Vagina (tissue), 2 donors: ENCODE measurements around the gene EBNA1BP2. TPM values are rescaled to one million over a fixed set of nuclear protein-coding genes. Genes with fewer than 3 reads are reported as not detected.
"Not testable (repeated sequence)": the region's sequence is repeated elsewhere in the genome, so short reads cannot be mapped to it uniquely, and the experiment has no call there.

Experiments used
- DNase-seq, 2 donors: peaks; one replicate each; pipeline ENCODE4 v3.0.0-alpha.2; 2017; ENCODE audit errors: extremely low spot score in 2 of 2
- H3K27ac ChIP-seq: fragments of 200-600 bp; sonication (generic); one replicate; pipeline ENCODE4 v1.5.1; 2019
- H3K27me3 ChIP-seq: fragments of 200-600 bp; sonication (generic); one replicate; pipeline ENCODE4 v1.5.1; 2019
- H3K36me3 ChIP-seq, 2 donors: fragments of 200-600 bp; sonication (generic); one replicate each; pipeline ENCODE4 v1.5.1; 2017 to 2019
- H3K4me1 ChIP-seq: fragments of 200-600 bp; sonication (generic); one replicate; pipeline ENCODE4 v1.5.1; 2019
- H3K4me3 ChIP-seq, 2 donors: fragments of 200-600 bp; sonication (generic); 1 replicate in 1 of 2; 2 replicates in 1 of 2; pipeline ENCODE4 v1.5.1; 2016 to 2019
- H3K9me3 ChIP-seq: fragments of 200-600 bp; sonication (generic); one replicate; pipeline ENCODE4 v1.5.1; 2019
- POLR2A ChIP-seq, 2 donors: fragments of 450-650 bp; IDR thresholded peaks; one replicate each; pipeline ENCODE4 v1.6.1; 2017; ENCODE audit warnings: antibody characterized with exemption in 2 of 2, mild to moderate bottlenecking in 2 of 2, moderate library complexity in 2 of 2
- POLR2AphosphoS5 ChIP-seq, 2 donors: sonication (generic); formaldehyde crosslinking; IDR thresholded peaks; one replicate each; pipeline ENCODE4 v1.9.0; 2017; ENCODE audit warnings: antibody characterized with exemption in 2 of 2, mild to moderate bottlenecking in 2 of 2, low read depth in 1 of 2; ENCODE audit not compliant: insufficient read depth in 1 of 2
- intact Hi-C: fragments of 100-400 bp; cut with DNase I; formaldehyde crosslinking; loops from one replicate; pipeline ENCODE4 v1.15.1; 2023
- total RNA-seq: library from RNA; depleted of rRNA; stranded (reverse); fragments of >200 nt; gene quantifications from one replicate; pipeline ENCODE4 v1.2.3, GENCODE V29; 2016
- TF ChIP-seq, protein P1 (sequence below), 3 experiments: fragments of 450-650 bp in 2 of 3; fragments of 200-600 bp in 1 of 3; sonication (generic) in 1 of 3; IDR thresholded peaks; one replicate each; pipeline ENCODE4 v1.5.1; 2017 to 2019; ENCODE audit warnings: antibody characterized with exemption in 3 of 3, mild to moderate bottlenecking in 2 of 3, moderate library complexity in 2 of 3

Gene EBNA1BP2
- total RNA-seq, 1 donor from 2014 or later = 43.5 TPM

DNA sequence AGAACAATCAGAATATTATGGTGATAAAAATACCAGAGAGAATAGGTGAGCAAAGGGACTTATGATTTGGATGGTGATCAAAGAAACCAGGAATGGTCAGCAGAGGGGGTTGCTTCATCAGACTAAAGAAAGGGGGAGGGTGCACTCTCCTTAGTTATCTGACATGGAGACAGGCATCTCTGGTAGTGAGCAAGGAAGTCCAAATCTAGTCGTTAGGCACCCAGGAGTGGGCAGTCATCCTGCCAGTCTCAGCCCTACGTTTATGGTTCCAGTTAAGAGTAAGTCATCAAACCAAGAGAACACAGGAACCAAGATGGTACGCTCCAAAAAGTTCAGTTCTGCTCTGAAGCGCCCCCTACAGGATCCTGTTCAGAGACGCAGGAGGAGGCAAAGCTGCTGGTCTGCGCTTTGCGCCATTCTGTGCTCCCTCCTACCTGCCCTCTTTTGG is 28.6 kb downstream of the EBNA1BP2 start:
- no peak for DNase-seq
- TF ChIP-seq POLR2AphosphoS5 (IDR thresholded peaks at IDR 0.05; ENCODE audit: insufficient read depth in 1 of 2, low read depth in 1 of 2) = no peak
- no peaks in the 10 kb centered on the region for H3K36me3 ChIP-seq

DNA sequence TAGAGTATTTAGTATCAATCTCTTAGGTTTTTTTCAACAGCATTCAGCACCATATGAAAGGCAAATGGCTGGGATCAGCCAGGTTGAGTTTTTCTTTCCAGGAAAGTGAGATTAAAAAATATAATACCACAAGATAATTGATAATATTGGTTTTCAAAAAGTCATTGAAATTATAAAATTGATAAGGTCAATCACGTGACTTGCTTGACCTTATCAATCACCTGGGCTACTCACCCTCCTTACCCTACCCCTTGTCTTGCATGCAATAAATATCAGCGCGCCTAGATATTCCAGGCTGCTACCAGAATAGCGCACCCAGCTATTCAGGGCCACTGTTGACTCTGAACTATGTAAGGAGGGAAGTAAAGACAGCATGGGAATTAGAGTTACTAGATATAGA is 31.5 kb downstream of the EBNA1BP2 start:
- no peak overlapping the region for H3K27ac ChIP-seq
- H3K27me3 ChIP-seq = no peaks in the 10 kb centered on the region
- DNase-seq = no peak
- H3K4me1 ChIP-seq = peaks cover 9% of the 10 kb centered on the region
- no peak overlapping the region for H3K4me3 ChIP-seq
- no peak for TF ChIP-seq POLR2A (IDR thresholded peaks at IDR 0.05)
- no peak for TF ChIP-seq POLR2AphosphoS5 (IDR thresholded peaks at IDR 0.05; ENCODE audit: insufficient read depth in 1 of 2, low read depth in 1 of 2)
- TF ChIP-seq, protein P1, sequence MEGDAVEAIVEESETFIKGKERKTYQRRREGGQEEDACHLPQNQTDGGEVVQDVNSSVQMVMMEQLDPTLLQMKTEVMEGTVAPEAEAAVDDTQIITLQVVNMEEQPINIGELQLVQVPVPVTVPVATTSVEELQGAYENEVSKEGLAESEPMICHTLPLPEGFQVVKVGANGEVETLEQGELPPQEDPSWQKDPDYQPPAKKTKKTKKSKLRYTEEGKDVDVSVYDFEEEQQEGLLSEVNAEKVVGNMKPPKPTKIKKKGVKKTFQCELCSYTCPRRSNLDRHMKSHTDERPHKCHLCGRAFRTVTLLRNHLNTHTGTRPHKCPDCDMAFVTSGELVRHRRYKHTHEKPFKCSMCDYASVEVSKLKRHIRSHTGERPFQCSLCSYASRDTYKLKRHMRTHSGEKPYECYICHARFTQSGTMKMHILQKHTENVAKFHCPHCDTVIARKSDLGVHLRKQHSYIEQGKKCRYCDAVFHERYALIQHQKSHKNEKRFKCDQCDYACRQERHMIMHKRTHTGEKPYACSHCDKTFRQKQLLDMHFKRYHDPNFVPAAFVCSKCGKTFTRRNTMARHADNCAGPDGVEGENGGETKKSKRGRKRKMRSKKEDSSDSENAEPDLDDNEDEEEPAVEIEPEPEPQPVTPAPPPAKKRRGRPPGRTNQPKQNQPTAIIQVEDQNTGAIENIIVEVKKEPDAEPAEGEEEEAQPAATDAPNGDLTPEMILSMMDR (IDR thresholded peaks at IDR 0.05) = no peak
- no peaks in the 10 kb centered on the region for H3K9me3 ChIP-seq
- no peaks in the 10 kb centered on the region for H3K36me3 ChIP-seq
- intact Hi-C loops = loop anchor here (5.0 kb wide), 1 partner anchor 1377 kb away; no protein-coding TSS in a partner anchor

More for the DNA sequence above, 28.6 kb downstream of the EBNA1BP2 start:
- Histone ChIP-seq H3K4me3 (no peak overlapping the region), H3K4me1 (peaks cover 12% of the 10 kb centered on the region), H3K27me3 (no peaks in the 10 kb centered on the region), H3K27ac (no peak overlapping the region), H3K9me3 (no peaks in the 10 kb centered on the region)
- intact Hi-C loops = loop anchor here (5.0 kb wide), 1 partner anchor 1374 kb away; no protein-coding TSS in a partner anchor

DNA sequence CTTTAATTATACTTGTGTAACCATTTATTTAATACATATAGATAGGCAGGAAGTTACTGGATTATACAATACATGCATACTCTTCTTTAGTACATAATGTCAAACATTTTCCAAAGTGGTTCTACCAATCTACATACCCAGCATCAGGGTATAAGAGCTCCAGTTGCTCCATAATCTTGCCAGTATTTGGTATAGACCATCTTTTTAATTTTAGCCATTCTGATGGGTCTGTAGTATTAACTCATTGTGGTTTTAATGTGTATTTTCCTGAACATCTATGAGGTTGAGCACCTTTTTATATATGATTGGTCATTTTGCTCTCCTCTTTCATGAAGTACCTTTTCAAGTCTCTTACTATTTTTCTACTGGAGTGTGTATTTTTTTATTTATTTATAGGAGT is 32.1 kb downstream of the EBNA1BP2 start:
- intact Hi-C loops = loop anchor here (5.0 kb wide), 1 partner anchor 1377 kb away; no protein-coding TSS in a partner anchor
- no peak for DNase-seq
- H3K4me1 ChIP-seq = peaks cover 11% of the 10 kb centered on the region
- no peaks in the 10 kb centered on the region for H3K9me3 ChIP-seq
- TF ChIP-seq, protein P1 (IDR thresholded peaks at IDR 0.05) = no peak
- no peak for TF ChIP-seq POLR2AphosphoS5 (IDR thresholded peaks at IDR 0.05; ENCODE audit: insufficient read depth in 1 of 2, low read depth in 1 of 2)
- no peaks in the 10 kb centered on the region for H3K27me3 ChIP-seq
- H3K4me3 ChIP-seq = no peak overlapping the region
- H3K36me3 ChIP-seq = no peaks in the 10 kb centered on the region
- H3K27ac ChIP-seq = no peak overlapping the region

DNA sequence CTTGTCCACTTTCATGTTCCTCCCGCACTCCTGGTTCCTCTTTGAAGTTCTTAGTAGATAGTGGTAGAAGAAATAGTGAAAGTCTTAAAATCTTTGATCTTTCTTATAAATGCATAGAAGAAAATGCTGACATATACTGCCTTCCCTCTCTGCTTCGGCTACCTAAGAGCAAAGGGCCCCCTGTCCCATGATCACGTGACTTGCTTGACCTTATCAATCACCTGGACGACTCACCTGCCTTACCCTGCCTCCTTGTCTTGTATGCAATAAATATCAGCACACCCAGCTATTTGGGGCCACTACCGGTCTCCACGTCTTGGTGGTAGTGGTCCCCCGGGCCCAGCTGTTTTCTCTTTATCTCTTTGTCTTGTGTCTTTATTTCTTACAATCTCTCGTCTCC is 32.8 kb downstream of the EBNA1BP2 start:
- H3K27me3 ChIP-seq, DNase-seq, H3K27ac ChIP-seq, H3K9me3 ChIP-seq, H3K4me3 ChIP-seq, H3K36me3 ChIP-seq, intact Hi-C loops: not testable (repeated sequence)
- peaks cover 11% of the 10 kb centered on the region for H3K4me1 ChIP-seq

DNA sequence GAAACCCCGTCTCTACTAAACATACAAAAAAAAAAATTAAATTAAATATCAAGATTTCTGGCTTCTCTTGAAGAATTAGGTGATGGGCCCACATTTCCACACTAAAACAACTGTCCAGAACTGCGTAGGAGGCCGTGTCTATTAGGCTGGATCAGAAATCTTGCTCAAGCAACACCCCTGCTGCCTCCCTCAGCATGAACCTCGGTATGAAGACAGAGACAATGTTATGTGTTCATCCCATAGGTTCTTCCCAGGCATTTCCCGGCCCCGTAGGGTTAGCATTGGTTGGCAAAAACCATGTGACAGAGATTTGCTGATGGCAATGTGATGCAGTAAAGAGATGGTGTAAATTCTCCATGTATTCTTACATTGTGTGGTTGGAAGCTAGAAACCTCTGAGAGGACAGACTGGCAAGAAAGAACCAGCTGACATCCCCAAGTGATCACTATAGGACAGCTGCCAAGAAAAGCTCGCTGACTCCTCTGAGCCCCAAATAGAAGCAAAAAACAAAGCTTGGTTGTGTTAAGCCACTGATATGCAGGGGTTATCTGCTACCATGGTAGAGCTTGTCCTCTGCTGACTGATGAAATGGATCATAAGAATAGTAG is 34.5 kb downstream of the EBNA1BP2 start:
- intact Hi-C loops = no loop called here
- Histone ChIP-seq H3K4me1 (peaks cover 11% of the 10 kb centered on the region), H3K4me3 (no peak overlapping the region), H3K27ac (no peak overlapping the region), H3K36me3 (no peaks in the 10 kb centered on the region), H3K9me3 (no peaks in the 10 kb centered on the region), H3K27me3 (no peaks in the 10 kb centered on the region)
- DNase-seq = no peak
- TF ChIP-seq POLR2A (IDR thresholded peaks at IDR 0.05) = no peak
- no peak for TF ChIP-seq POLR2AphosphoS5 (IDR thresholded peaks at IDR 0.05; ENCODE audit: insufficient read depth in 1 of 2, low read depth in 1 of 2)
- TF ChIP-seq, protein P1 (IDR thresholded peaks at IDR 0.05) = no peak
